ENCODE results near the gene RGS6.

DNA sequence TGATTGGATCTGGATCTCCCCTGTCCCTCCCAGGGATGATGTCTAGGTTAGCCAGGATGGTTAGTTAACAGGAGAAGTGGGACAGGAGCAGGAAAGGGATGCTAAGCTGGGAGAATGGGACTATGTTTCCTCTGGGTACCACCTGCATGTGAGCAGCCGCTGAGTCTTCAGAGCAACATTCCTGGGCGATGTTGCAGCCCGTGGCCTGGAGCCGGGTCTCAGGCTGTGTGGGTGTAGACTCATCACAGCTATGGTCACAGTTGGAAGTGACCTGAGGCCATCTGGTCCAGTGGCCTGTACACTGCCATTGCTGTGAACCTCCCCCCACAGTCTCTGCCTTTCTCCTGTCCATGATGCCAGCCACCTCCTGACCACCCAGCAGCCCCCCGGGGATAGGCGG, 539.1 kb downstream of the RGS6 start:
- TF ChIP-seq CTCF (conservative IDR thresholded peaks at IDR 0.05), result no peak
- no peak for TF ChIP-seq ZFX (IDR thresholded peaks at IDR 0.05)
